Cardiac muscle cell (in vitro differentiated cells and primary cell): ENCODE measurements around the gene ERGIC2. TPM values are rescaled to one million over a fixed set of nuclear protein-coding genes. Genes with fewer than 3 reads are reported as not detected.

Experiments used
- DNase-seq, 2 donors: peaks; one replicate each; pipeline versions ENCODE4 v3.0.0 to v3.0.0-alpha.2; 2010 to 2017; ENCODE audit warnings: low read depth in 1 of 2, low spot score in 1 of 2
- H3K27ac ChIP-seq: fragments of 200-600 bp; sonication (generic); 2 replicates; pipeline ENCODE4 v1.5.1; 2016
- H3K27me3 ChIP-seq: fragments of 200-600 bp; sonication (generic); 2 replicates; pipeline ENCODE4 v1.6.0; 2016; ENCODE audit warnings: control low read depth
- H3K36me3 ChIP-seq: fragments of 200-600 bp; sonication (generic); 2 replicates; pipeline ENCODE4 v1.5.1; 2016; ENCODE audit warnings: control low read depth
- H3K4me1 ChIP-seq: fragments of 200-600 bp; sonication (generic); 2 replicates; pipeline ENCODE4 v1.8.1; 2017; ENCODE audit warnings: low read depth, mild to moderate bottlenecking, mixed run types
- H3K4me3 ChIP-seq: fragments of 200-600 bp; sonication (generic); 2 replicates; pipeline ENCODE4 v1.5.1; 2016; ENCODE audit warnings: mild to moderate bottlenecking
- H3K9me3 ChIP-seq: fragments of 200-600 bp; sonication (generic); 2 replicates; pipeline ENCODE4 v1.5.1; 2017; ENCODE audit warnings: low read depth, mild to moderate bottlenecking, control low read depth
- CTCF ChIP-seq: IDR thresholded peaks from 2 replicates; pipeline ENCODE4 v1.5.1; 2012; ENCODE audit warnings: low read depth, mild to moderate bottlenecking, low read length
- polyA plus RNA-seq: library from polyadenylated mRNA; unstranded; fragments of >200 nt; fragmentation: Nextera tagmentation; extraction: Ambion mirVana; gene quantifications from 2 replicates; pipeline ENCODE4 v1.2.1, GENCODE V29; 2016
- total RNA-seq: library from RNA; depleted of rRNA; stranded (reverse); fragments of >200 nt; gene quantifications from 2 replicates; pipeline ENCODE4 v1.2.3, GENCODE V29; 2016

The ERGIC2 gene
- total and polyA plus RNA-seq, 2 experiments from 2014 or later = 44.4 to 130 TPM

DNA sequence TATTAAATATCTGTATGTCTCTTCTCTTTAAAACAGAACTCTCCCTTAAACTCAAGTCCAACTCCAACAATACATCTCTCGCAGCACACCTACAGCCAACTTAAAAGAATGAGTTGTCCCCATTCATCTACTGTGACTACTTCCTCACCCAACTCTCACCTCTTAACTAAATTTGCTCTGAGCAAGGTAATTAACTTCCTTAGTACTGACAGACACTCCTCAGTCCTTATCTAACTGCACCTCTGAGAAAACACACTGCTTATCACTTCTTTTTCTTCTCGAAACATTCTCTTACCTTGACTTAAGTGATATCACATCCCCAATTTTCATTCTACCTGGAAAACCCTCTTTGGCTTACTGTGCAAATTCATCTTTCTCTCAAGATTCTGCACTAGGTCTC is 7.0 kb downstream of the ERGIC2 start:
- no peaks in the 10 kb centered on the region for H3K27me3 ChIP-seq
- TF ChIP-seq CTCF = no peak

GRCh38 chr12:29365091-29365490 is 15.9 kb downstream of the ERGIC2 start:
- no peaks in the 10 kb centered on the region for H3K27me3 ChIP-seq
- H3K9me3 ChIP-seq = no peaks in the 10 kb centered on the region
- no peak overlapping the region for H3K4me3 ChIP-seq
- peaks cover 21% of the 10 kb centered on the region for H3K36me3 ChIP-seq
- no peak for DNase-seq
- no peak overlapping the region for H3K27ac ChIP-seq
- no peaks in the 10 kb centered on the region for H3K4me1 ChIP-seq
- TF ChIP-seq CTCF = no peak

More for the DNA sequence above, 7.0 kb downstream of the ERGIC2 start:
- no peak for DNase-seq
- no peaks in the 10 kb centered on the region for H3K9me3 ChIP-seq
- no peak overlapping the region for H3K27ac ChIP-seq
- H3K4me1 ChIP-seq = no peaks in the 10 kb centered on the region
- H3K36me3 ChIP-seq = peaks cover 14% of the 10 kb centered on the region
- H3K4me3 ChIP-seq = no peak overlapping the region

DNA sequence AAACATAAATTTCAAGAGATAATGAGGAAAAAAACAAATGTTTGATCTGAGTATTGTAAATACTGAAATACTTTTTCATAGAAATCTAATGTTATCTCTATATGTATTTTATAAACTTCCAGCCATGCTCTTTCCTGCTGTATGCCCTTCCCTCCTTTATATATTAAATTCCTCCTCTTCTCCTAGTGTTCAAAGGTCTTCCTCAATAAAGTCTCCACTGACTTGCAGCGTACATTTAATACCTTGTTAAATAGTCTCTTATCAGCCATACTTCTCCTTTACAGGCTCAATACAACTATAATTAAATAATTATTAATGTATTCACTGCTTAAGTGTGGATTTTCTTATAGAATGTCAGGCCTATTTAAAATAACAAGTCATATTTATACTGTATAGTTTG is 26.0 kb downstream of the ERGIC2 start:
- DNase-seq = no peak
- TF ChIP-seq CTCF = no peak
- H3K27me3 ChIP-seq = no peaks in the 10 kb centered on the region
- peaks cover 39% of the 10 kb centered on the region for H3K36me3 ChIP-seq
- no peak overlapping the region for H3K4me3 ChIP-seq
- no peak overlapping the region for H3K27ac ChIP-seq
- no peaks in the 10 kb centered on the region for H3K9me3 ChIP-seq
- H3K4me1 ChIP-seq = no peaks in the 10 kb centered on the region

GRCh38 chr12:29350080-29350479 is 30.9 kb downstream of the ERGIC2 start:
- no peak for TF ChIP-seq CTCF
- no peaks in the 10 kb centered on the region for H3K27me3 ChIP-seq
- H3K9me3 ChIP-seq = no peaks in the 10 kb centered on the region
- no peak overlapping the region for H3K4me3 ChIP-seq
- no peaks in the 10 kb centered on the region for H3K4me1 ChIP-seq
- H3K27ac ChIP-seq = no peak overlapping the region
- H3K36me3 ChIP-seq = peaks cover 44% of the 10 kb centered on the region
- peak; percentile 13 to 70 for DNase-seq

GRCh38 chr12:29346769-29347421 is 34.1 kb downstream of the ERGIC2 start:
- TF ChIP-seq CTCF = no peak
- Histone ChIP-seq H3K36me3 (peaks cover 50% of the 10 kb centered on the region), H3K4me1 (no peaks in the 10 kb centered on the region), H3K9me3 (no peaks in the 10 kb centered on the region), H3K27me3 (no peaks in the 10 kb centered on the region), H3K4me3 (no peak overlapping the region), H3K27ac (no peak overlapping the region)
- peak in 1 of 2 donors; percentile 1 for DNase-seq
